ENCODE measurements around the gene SPOCK1. TPM values are rescaled to one million over a fixed set of nuclear protein-coding genes. Genes with fewer than 3 reads are reported as not detected.
A peak's percentile ranks its signal among the peaks of the same experiment; 100 is the strongest.

SPOCK1 gene
- total RNA-seq, 1 experiment from 2014 or later: 23.9 TPM

DNA sequence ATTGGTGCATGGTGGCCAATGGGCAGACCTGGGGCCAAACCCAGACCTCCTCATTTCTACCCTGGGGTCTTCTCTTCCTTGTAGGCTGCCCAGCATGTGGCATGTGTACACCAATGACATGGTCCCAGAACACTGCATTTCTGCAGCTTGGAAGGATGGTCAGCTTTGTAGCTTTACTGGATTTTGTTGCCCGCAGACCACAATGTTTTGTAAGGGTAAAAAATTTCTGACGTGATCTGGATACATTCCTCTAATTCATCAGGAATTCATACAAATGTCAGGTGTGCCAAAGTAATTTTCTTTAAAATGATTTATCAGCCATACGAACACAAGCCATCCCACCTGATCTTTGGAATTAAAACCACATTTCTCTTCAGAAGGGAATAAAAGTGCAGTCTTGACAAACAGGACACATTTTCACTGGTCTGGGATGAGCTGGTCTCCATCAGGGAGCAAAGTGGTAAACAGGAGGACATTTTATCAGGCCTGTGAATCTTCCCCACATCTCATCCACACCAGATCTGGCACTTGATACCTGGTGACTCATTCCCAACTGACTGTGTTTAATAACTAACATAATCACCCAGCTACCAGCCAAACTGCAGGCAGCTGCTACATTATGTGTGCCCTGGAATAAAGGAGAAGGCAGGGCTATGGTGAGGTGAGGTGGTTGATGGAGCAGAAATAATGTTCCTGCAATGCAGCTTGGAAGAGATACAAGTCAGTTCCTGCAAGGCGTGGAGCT, 103.9 kb downstream of the SPOCK1 start:
- H3K79me2 ChIP-seq (ENCODE audit: low read depth): no peaks in the 10 kb centered on the region

DNA sequence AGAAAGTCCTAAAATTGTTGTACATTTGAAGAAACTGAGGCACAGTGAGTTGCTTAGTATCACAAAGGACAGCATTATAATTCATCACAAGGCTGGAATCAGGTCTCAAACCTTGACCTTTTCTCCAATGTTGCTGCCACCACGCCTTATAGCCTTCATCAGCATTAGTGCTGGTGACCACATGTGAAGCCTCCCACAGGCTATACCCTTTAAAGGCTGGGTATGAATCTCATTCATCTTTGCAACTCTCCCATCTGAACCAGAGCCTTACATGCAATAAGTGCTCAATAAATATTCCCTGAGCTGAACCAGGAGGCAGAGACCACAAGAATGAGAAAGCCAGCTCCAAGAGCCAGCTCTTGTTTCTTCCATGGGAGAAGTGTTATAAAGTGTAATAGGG, 104.7 kb downstream of the SPOCK1 start:
- no peak for DNase-seq
- H2AFZ ChIP-seq: no peak overlapping the region
- no TSS peak for BruUV-seq (replicated peaks)
- no peaks in the 10 kb centered on the region; the same call in 1 of the 2 replicates for H3K9me2 ChIP-seq (ENCODE audit: insufficient read depth)
- no peaks in the 10 kb centered on the region for H4K20me1 ChIP-seq (ENCODE audit: insufficient read depth)
- intact Hi-C loops (cut with micrococcal nuclease; ENCODE audit: unreplicated experiment): no loop called here
- POLR2A ChIA-PET (ENCODE audit: unreplicated experiment): no interaction called here
- no peaks in the 10 kb centered on the region for H3K36me3 ChIP-seq (ENCODE audit: low read depth)
- H3K9me3 ChIP-seq (ENCODE audit: insufficient read depth, low read depth): no peaks in the 10 kb centered on the region
- TF ChIP-seq EZH2 (IDR thresholded peaks at IDR 0.05; ENCODE audit: low read depth): no peak
- H3F3A ChIP-seq (ENCODE audit: insufficient read depth, low read depth): peaks cover 11% of the 10 kb centered on the region
- H3K4me1 ChIP-seq (replicated peaks; ENCODE audit: insufficient read depth): peaks cover 23% of the 10 kb centered on the region
- no peak overlapping the region for H3K4me2 ChIP-seq
- no peak overlapping the region for H3K27ac ChIP-seq
- H3K27me3 ChIP-seq (ENCODE audit: insufficient read depth, low read depth): no peaks in the 10 kb centered on the region
- no peak overlapping the region for H3K4me3 ChIP-seq
- CTCF ChIA-PET: interaction anchor here (1.1 kb wide), 1 partner anchor 74 kb away, joined by 7 read pairs; no protein-coding TSS in a partner anchor
- H3K79me2 ChIP-seq (ENCODE audit: low read depth): no peaks in the 10 kb centered on the region

More for the DNA sequence above, 103.9 kb downstream of the SPOCK1 start:
- H2AFZ ChIP-seq: no peak overlapping the region
- H3K27me3 ChIP-seq (ENCODE audit: insufficient read depth, low read depth): no peaks in the 10 kb centered on the region
- intact Hi-C loops (cut with micrococcal nuclease; ENCODE audit: unreplicated experiment): loop anchor here (1.0 kb wide), 1 partner anchor 53 kb away; no protein-coding TSS in a partner anchor
- ChIA-PET CTCF (interaction anchor here (0.6 to 1.1 kb wide), 2 partner anchors 75 kb away, joined by 3 to 7 read pairs; no protein-coding TSS in a partner anchor), POLR2A (ENCODE audit: unreplicated experiment) (interaction anchor here (0.5 to 0.7 kb wide), 3 partner anchors 25 to 794 kb away, joined by 3 to 5 read pairs (median 4); no protein-coding TSS in a partner anchor)
- H4K20me1 ChIP-seq (ENCODE audit: insufficient read depth): no peaks in the 10 kb centered on the region
- H3K9me2 ChIP-seq (ENCODE audit: insufficient read depth): no peaks in the 10 kb centered on the region; the same call in 1 of the 2 replicates
- peak overlapping the region; percentile 10 for H3K4me2 ChIP-seq
- no peak overlapping the region for H3K4me3 ChIP-seq
- H3K4me1 ChIP-seq (replicated peaks; ENCODE audit: insufficient read depth): peaks cover 23% of the 10 kb centered on the region
- H3K9me3 ChIP-seq (ENCODE audit: insufficient read depth, low read depth): no peaks in the 10 kb centered on the region
- no TSS peak for BruUV-seq (replicated peaks)
- TF ChIP-seq, protein P1, sequence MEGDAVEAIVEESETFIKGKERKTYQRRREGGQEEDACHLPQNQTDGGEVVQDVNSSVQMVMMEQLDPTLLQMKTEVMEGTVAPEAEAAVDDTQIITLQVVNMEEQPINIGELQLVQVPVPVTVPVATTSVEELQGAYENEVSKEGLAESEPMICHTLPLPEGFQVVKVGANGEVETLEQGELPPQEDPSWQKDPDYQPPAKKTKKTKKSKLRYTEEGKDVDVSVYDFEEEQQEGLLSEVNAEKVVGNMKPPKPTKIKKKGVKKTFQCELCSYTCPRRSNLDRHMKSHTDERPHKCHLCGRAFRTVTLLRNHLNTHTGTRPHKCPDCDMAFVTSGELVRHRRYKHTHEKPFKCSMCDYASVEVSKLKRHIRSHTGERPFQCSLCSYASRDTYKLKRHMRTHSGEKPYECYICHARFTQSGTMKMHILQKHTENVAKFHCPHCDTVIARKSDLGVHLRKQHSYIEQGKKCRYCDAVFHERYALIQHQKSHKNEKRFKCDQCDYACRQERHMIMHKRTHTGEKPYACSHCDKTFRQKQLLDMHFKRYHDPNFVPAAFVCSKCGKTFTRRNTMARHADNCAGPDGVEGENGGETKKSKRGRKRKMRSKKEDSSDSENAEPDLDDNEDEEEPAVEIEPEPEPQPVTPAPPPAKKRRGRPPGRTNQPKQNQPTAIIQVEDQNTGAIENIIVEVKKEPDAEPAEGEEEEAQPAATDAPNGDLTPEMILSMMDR (conservative IDR thresholded peaks at IDR 0.05): no peak
- no peak for TF ChIP-seq EZH2 (IDR thresholded peaks at IDR 0.05; ENCODE audit: low read depth)
- peak; percentile 63 to 79 for DNase-seq
- no peak overlapping the region for H3K27ac ChIP-seq
- H3K36me3 ChIP-seq (ENCODE audit: low read depth): no peaks in the 10 kb centered on the region
- peaks cover 11% of the 10 kb centered on the region for H3F3A ChIP-seq (ENCODE audit: insufficient read depth, low read depth)

DNA sequence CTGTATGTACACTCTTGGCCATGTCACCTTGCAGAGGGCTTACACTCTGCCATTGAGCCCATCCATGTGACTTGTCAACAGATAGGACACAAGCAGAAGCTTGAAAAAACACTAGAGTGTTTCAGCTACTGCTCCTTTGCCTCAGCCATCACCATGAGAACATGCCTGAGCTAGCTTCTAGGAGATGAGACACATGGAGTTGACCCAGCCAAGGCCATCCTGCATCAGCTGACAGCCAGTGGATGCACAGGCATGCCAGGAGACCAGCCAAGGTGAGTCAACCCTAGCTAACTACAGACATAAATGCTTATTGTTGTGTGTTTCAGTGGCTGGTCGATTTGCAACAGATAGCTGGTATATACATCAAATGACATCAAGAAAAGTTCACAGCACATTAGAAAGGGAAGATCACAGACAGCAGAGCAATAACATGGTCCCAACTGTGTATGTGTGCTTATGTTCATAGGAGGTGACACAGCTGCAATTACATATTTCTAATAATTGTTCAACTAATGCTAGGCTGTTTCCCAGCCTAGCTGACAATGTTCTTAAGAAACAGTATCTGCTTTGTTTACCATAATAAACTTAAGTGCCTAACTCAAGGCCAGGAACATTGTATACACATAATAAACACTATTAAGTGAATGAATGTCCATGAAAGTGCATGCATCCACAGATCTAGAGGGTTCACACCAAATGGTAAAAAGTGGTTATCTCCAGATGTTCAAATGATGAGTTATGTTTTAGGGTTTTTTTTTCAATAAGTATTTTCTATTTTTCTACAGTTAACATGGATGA, 105.7 kb downstream of the SPOCK1 start:
- Histone ChIP-seq H3F3A (ENCODE audit: insufficient read depth, low read depth) (peaks cover 11% of the 10 kb centered on the region), H3K4me2 (no peak overlapping the region), H3K9me3 (ENCODE audit: insufficient read depth, low read depth) (no peaks in the 10 kb centered on the region), H3K4me3 (no peak overlapping the region), H3K9me2 (ENCODE audit: insufficient read depth) (no peaks in the 10 kb centered on the region; the same call in 1 of the 2 replicates), H2AFZ (no peak overlapping the region), H3K4me1 (replicated peaks; ENCODE audit: insufficient read depth) (peaks cover 23% of the 10 kb centered on the region), H4K20me1 (ENCODE audit: insufficient read depth) (no peaks in the 10 kb centered on the region), H3K36me3 (ENCODE audit: low read depth) (no peaks in the 10 kb centered on the region), H3K27ac (no peak overlapping the region), H3K27me3 (ENCODE audit: insufficient read depth, low read depth) (no peaks in the 10 kb centered on the region), H3K79me2 (ENCODE audit: low read depth) (no peaks in the 10 kb centered on the region)
- no TSS peak for BruUV-seq (replicated peaks)
- POLR2A ChIA-PET (ENCODE audit: unreplicated experiment): no interaction called here
- intact Hi-C loops (cut with micrococcal nuclease; ENCODE audit: unreplicated experiment): no loop called here
- CTCF ChIA-PET: no interaction called here
- no peak for DNase-seq
- no peak for TF ChIP-seq EZH2 (IDR thresholded peaks at IDR 0.05; ENCODE audit: low read depth)
- TF ChIP-seq, protein P1 (conservative IDR thresholded peaks at IDR 0.05): no peak

Measured in PC-9 (cell line).